ENCODE measurements around the gene ERMAP.

DNA sequence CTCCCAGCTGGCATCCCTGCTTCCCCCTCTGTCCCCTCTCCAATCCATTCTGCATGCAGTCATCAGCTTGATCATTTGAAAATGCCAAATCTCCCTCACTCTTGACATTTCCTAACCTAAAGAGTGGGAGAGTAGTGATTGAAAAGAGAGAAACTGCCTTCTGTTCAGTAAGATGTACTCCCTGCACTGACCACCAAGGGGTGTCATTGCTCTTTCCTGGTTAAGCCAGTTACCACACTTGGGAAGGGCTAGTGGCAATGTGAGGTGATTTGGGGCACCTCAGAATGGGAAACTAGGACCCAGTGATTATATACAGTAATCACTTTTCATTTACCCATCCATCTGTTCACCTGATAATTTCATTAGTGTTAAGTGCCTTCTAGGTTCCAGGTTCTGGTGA, 39.1 kb upstream of the ERMAP start:
- TF ChIP-seq TAF1 (IDR thresholded peaks at IDR 0.05; ENCODE audit: low read depth) = no peak
- TF ChIP-seq RAD21 (IDR thresholded peaks at IDR 0.05; ENCODE audit: low read depth) = peak; percentile 77
- TF ChIP-seq EP300 (IDR thresholded peaks at IDR 0.05; ENCODE audit: borderline replicate concordance) = no peak
- TF ChIP-seq, protein P1, sequence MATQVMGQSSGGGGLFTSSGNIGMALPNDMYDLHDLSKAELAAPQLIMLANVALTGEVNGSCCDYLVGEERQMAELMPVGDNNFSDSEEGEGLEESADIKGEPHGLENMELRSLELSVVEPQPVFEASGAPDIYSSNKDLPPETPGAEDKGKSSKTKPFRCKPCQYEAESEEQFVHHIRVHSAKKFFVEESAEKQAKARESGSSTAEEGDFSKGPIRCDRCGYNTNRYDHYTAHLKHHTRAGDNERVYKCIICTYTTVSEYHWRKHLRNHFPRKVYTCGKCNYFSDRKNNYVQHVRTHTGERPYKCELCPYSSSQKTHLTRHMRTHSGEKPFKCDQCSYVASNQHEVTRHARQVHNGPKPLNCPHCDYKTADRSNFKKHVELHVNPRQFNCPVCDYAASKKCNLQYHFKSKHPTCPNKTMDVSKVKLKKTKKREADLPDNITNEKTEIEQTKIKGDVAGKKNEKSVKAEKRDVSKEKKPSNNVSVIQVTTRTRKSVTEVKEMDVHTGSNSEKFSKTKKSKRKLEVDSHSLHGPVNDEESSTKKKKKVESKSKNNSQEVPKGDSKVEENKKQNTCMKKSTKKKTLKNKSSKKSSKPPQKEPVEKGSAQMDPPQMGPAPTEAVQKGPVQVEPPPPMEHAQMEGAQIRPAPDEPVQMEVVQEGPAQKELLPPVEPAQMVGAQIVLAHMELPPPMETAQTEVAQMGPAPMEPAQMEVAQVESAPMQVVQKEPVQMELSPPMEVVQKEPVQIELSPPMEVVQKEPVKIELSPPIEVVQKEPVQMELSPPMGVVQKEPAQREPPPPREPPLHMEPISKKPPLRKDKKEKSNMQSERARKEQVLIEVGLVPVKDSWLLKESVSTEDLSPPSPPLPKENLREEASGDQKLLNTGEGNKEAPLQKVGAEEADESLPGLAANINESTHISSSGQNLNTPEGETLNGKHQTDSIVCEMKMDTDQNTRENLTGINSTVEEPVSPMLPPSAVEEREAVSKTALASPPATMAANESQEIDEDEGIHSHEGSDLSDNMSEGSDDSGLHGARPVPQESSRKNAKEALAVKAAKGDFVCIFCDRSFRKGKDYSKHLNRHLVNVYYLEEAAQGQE (IDR thresholded peaks at IDR 0.05; ENCODE audit: low read depth) = no peak
- no peak for TF ChIP-seq FOXM1 (IDR thresholded peaks at IDR 0.05; ENCODE audit: borderline replicate concordance, low read depth)
- no peak for TF ChIP-seq CEBPB (IDR thresholded peaks at IDR 0.05)
- no peak for TF ChIP-seq YY1 (IDR thresholded peaks at IDR 0.05; ENCODE audit: low read depth)
- TF ChIP-seq CREB1 (IDR thresholded peaks at IDR 0.05; ENCODE audit: low read depth) = no peak
- no peak for TF ChIP-seq TCF12 (IDR thresholded peaks at IDR 0.05; ENCODE audit: low read depth)

Data from Ishikawa (cell line).